ENCODE data around the gene APOLD1. TPM values are rescaled to one million over a fixed set of nuclear protein-coding genes. Genes with fewer than 3 reads are reported as not detected.
A peak's percentile ranks its signal among the peaks of the same experiment; 100 is the strongest.
"Not testable (repeated sequence)": the region's sequence is repeated elsewhere in the genome, so short reads cannot be mapped to it uniquely, and the experiment has no call there.

APOLD1 gene
- total and polyA plus RNA-seq, 8 donors: 7.3 to 14.1 (median 10.2) TPM

GRCh38 chr12:12806784-12807516, 21.5 kb downstream of the APOLD1 start:
- TF ChIP-seq CTCF (IDR thresholded peaks at IDR 0.05): no peak
- peak overlapping the region; percentile 65 to 83 for H3K27ac ChIP-seq
- no peaks in the 10 kb centered on the region for H3K9me3 ChIP-seq
- no peak overlapping the region for H3K4me3 ChIP-seq
- DNase-seq (no peak), ATAC-seq (no peak)
- H3K27me3 ChIP-seq: no peaks in the 10 kb centered on the region
- intact Hi-C loops (cut with DNase I): no loop called here
- H3K36me3 ChIP-seq: no peaks in the 10 kb centered on the region
- H3K4me1 ChIP-seq: peaks cover 0 to 43% of the 10 kb centered on the region in 2 donors

GRCh38 chr12:12807517-12807903, 22.1 kb downstream of the APOLD1 start:
- DNase-seq; intact Hi-C loops (cut with DNase I); H3K4me3 ChIP-seq; ATAC-seq; H3K27me3 ChIP-seq; H3K9me3 ChIP-seq; H3K36me3 ChIP-seq: not testable (repeated sequence)
- H3K27ac ChIP-seq: peak overlapping the region; percentile 65 to 83
- peaks cover 0 to 44% of the 10 kb centered on the region in 2 donors for H3K4me1 ChIP-seq

- no peak overlapping the region for H3K4me3 ChIP-seq
- H3K27ac ChIP-seq: peak overlapping the region; percentile 76 to 83
- intact Hi-C loops (cut with DNase I): no loop called here
- H3K27me3 ChIP-seq: no peaks in the 10 kb centered on the region
- ATAC-seq: peak; percentile 15
- H3K36me3 ChIP-seq: no peaks in the 10 kb centered on the region
- no peaks in the 10 kb centered on the region for H3K9me3 ChIP-seq
- TF ChIP-seq CTCF (IDR thresholded peaks at IDR 0.05): no peak
- peak in 1 of 4 donors; percentile 43 for DNase-seq
- peaks cover 0 to 45% of the 10 kb centered on the region in 2 donors for H3K4me1 ChIP-seq
These were observed 22.7 kb downstream of the APOLD1 start for GRCh38 chr12:12807970-12808702.

- peak overlapping the region in 1 of 2 donors; percentile 83 for H3K27ac ChIP-seq
- DNase-seq (no peak), ATAC-seq (no peak)
- H3K27me3 ChIP-seq: no peaks in the 10 kb centered on the region
- intact Hi-C loops (cut with DNase I): no loop called here
- H3K4me1 ChIP-seq: peaks cover 7 to 52% of the 10 kb centered on the region in 2 donors
- peaks cover 0 to 12% of the 10 kb centered on the region in 2 donors for H3K36me3 ChIP-seq
- no peak overlapping the region for H3K4me3 ChIP-seq
- TF ChIP-seq CTCF (IDR thresholded peaks at IDR 0.05): no peak
- no peaks in the 10 kb centered on the region for H3K9me3 ChIP-seq
These were observed 25.1 kb downstream of the APOLD1 start for GRCh38 chr12:12810553-12811021.

GRCh38 chr12:12811343-12811742, 25.9 kb downstream of the APOLD1 start:
- TF ChIP-seq CTCF (IDR thresholded peaks at IDR 0.05): no peak
- intact Hi-C loops (cut with DNase I): no loop called here
- H3K9me3 ChIP-seq: no peaks in the 10 kb centered on the region
- H3K27me3 ChIP-seq: no peaks in the 10 kb centered on the region
- DNase-seq (no peak), ATAC-seq (no peak)
- H3K36me3 ChIP-seq: peaks cover 0 to 16% of the 10 kb centered on the region in 2 donors
- H3K4me3 ChIP-seq: no peak overlapping the region
- H3K27ac ChIP-seq: no peak overlapping the region
- peaks cover 7 to 59% of the 10 kb centered on the region in 2 donors for H3K4me1 ChIP-seq

All from left lung (tissue), 10 donors.